ENCODE results near the gene AAGAB. TPM values are rescaled to one million over a fixed set of nuclear protein-coding genes. Genes with fewer than 3 reads are reported as not detected.

AAGAB gene
- total RNA-seq, 1 experiment from 2014 or later: 52.0 TPM

- TF ChIP-seq EZH2phosphoT487 (IDR thresholded peaks at IDR 0.05; ENCODE audit: borderline replicate concordance) (no peak), ZNF274 (IDR thresholded peaks at IDR 0.05; ENCODE audit: low read depth, low read length) (no peak), SIN3A (IDR thresholded peaks at IDR 0.05; ENCODE audit: low read depth) (no peak), MAX (IDR thresholded peaks at IDR 0.05) (no peak), YY1 (IDR thresholded peaks at IDR 0.05; ENCODE audit: extremely low read depth, insufficient replicate concordance, low read depth, low read length) (no peak), EGR1 (IDR thresholded peaks at IDR 0.05; ENCODE audit: low read depth) (no peak), FOSL1 (IDR thresholded peaks at IDR 0.05; ENCODE audit: low read depth) (no peak), ZFX (IDR thresholded peaks at IDR 0.05) (no peak), CEBPB (IDR thresholded peaks at IDR 0.05; ENCODE audit: low read depth) (no peak), POLR2AphosphoS5 (IDR thresholded peaks at IDR 0.05; ENCODE audit: low read depth, low read length) (no peak), JUND (IDR thresholded peaks at IDR 0.05) (no peak)
These were observed 96.8 kb downstream of the AAGAB start (continued) for GRCh38 chr15:67157521-67158252.

GRCh38 chr15:67156834-67157233, 97.6 kb downstream of the AAGAB start:
- ChIA-PET CTCF (no interaction called here), POLR2A (no interaction called here), RAD21 (ENCODE audit: low non-redundant PET in 1 of 2, low total read pairs in 2 of 2, uncharacterized antibody in 2 of 2, unreplicated experiment in 2 of 2) (no interaction called here)
- Histone ChIP-seq H3K4me2 (ENCODE audit: low read length) (no peak overlapping the region), H3K9me3 (ENCODE audit: control insufficient read depth in 1 of 2, insufficient read depth in 1 of 2, low read depth in 1 of 2, low read length in 2 of 2) (peaks cover 0 to 7% of the 10 kb centered on the region in 2 experiments; a peak in 1 of 4 replicates), H3K27ac (ENCODE audit: low read depth, low read length) (no peak overlapping the region), H3K36me3 (ENCODE audit: control insufficient read depth in 1 of 2, insufficient read depth in 2 of 2, low read length in 2 of 2) (peaks cover 0 to 27% of the 10 kb centered on the region in 2 experiments; a peak in 2 of 4 replicates), H3K4me1 (ENCODE audit: control insufficient read depth in 1 of 2, insufficient read depth in 2 of 2, low read length in 2 of 2) (peaks cover 12 to 82% of the 10 kb centered on the region in 2 experiments), H3K27me3 (ENCODE audit: insufficient read depth, low read length) (no peaks in the 10 kb centered on the region), H2AFZ (ENCODE audit: low read depth, low read length, poor library complexity, severe bottlenecking) (no peak overlapping the region), H3K4me3 (replicated peaks in 1 of 2; ENCODE audit: low read depth in 1 of 2, low read length in 2 of 2) (no peak overlapping the region), H3K9me2 (ENCODE audit: insufficient read depth) (no peaks in the 10 kb centered on the region), H3K79me2 (ENCODE audit: insufficient read depth, low read length) (peaks cover 94% of the 10 kb centered on the region), H3K9ac (ENCODE audit: low read length) (no peak overlapping the region), H4K20me1 (ENCODE audit: insufficient read depth) (no peaks in the 10 kb centered on the region)
- DNase-seq (ENCODE audit: low read depth, low spot score) (no peak), ATAC-seq (peak; percentile 30; the same call in 1 of the 2 replicates)
- intact Hi-C loops (cut with micrococcal nuclease): no loop called here
- no TSS peak for BruUV-seq (replicated peaks)
- TF ChIP-seq CEBPB (IDR thresholded peaks at IDR 0.05; ENCODE audit: low read depth) (no peak), RAD21 (IDR thresholded peaks at IDR 0.05; ENCODE audit: low read depth) (no peak), SIN3A (IDR thresholded peaks at IDR 0.05; ENCODE audit: low read depth) (no peak), POLR2A (IDR thresholded peaks at IDR 0.05; ENCODE audit: borderline replicate concordance, extremely low read depth, insufficient read depth, insufficient read length) (no peak), FOSL1 (IDR thresholded peaks at IDR 0.05; ENCODE audit: low read depth) (no peak), EZH2 (IDR thresholded peaks at IDR 0.05) (no peak)

All from HCT116 (cell line).